OCI-LY3 (cell line): ENCODE measurements around the gene MLLT10.

ENCODE experiments used
- CTCF ChIP-seq: fragments of 200-600, 300-600 bp; sonication (generic); IDR thresholded peaks from 2 replicates; pipeline ENCODE4 v1.5.1; 2014; ENCODE audit warnings: antibody characterized with exemption, low read length, low read depth
- EZH2phosphoT487 ChIP-seq: fragments of 200-600 bp; shearing (Covaris generic); IDR thresholded peaks from 2 replicates; pipeline ENCODE4 v1.6.1; 2018; ENCODE audit warnings: antibody characterized with exemption, mixed run types, low read depth

- TF ChIP-seq CTCF = no peak
- TF ChIP-seq EZH2phosphoT487 = no peak
Measured at GRCh38 chr10:21649454-21649872, 115.4 kb downstream of the MLLT10 start.
